K562 (cell line): ENCODE measurements around the gene ATP5PD. TPM values are rescaled to one million over a fixed set of nuclear protein-coding genes. Genes with fewer than 3 reads are reported as not detected.

Experiments used
- ATAC-seq: fragments of 200-7000 bp; cut with Tn5 transposase; 3 replicates; pipeline ENCODE4 v1.9.1; 2020; ENCODE audit warnings: moderate library complexity
- BruUV-seq: library from RNA; stranded (reverse); fragments of 400-500 nt; replicated peaks from 2 replicates; lab custom pipeline; 2021; lab: Mats Ljungman, UMichigan
- CTCF ChIA-PET: fragments of 300-600 bp; formaldehyde crosslinking; extraction: SDS; loops from one replicate; lab custom pipeline; 2021; ENCODE audit warnings: low intra/inter-chr PET ratio; lab: Yijun Ruan, JAX
- POLR2A ChIA-PET: fragments of 300-600, 350-650 bp; sonication (Branson Sonifier 250); formaldehyde crosslinking; extraction: SDS; loops from one replicate; lab custom pipeline; 2021; ENCODE audit warnings: antibody characterized with exemption, inconsistent platforms; lab: Yijun Ruan, JAX
- DNase-seq, 4 experiments: peaks; one replicate each; pipeline versions ENCODE4 v3.0.0 to v3.0.0-alpha.2; 2011 to 2018; ENCODE audit warnings: low spot score in 3 of 4, mixed read lengths in 3 of 4; ENCODE audit errors: extremely low read depth in 1 of 4
- FAIRE-seq: peaks from 2 replicates; lab custom pipeline; 2011; peaks lifted over from hg19 to GRCh38; lab: Jason Lieb, UNC
- H2AFZ ChIP-seq: 2 replicates; pipeline ENCODE4 v1.6.0; 2011; ENCODE audit warnings: low read depth, low read length, control low read depth, inconsistent platforms
- H3K27ac ChIP-seq: fragments of 200-600 bp; 3 replicates; pipeline ENCODE4 v1.8.0; 2011; ENCODE audit warnings: low read depth, mild to moderate bottlenecking, control low read depth, inconsistent platforms, low read length, moderate library complexity, mixed read lengths; ENCODE audit errors: extremely low read depth
- H3K27me3 ChIP-seq, 2 experiments: fragments of 300-600 bp in 1 of 2; 2 replicates in 1 of 2; 3 replicates in 1 of 2; pipeline versions ENCODE4 v1.6.0 to v1.8.0; 2011; ENCODE audit warnings: inconsistent platforms in 2 of 2, low read length in 2 of 2, mild to moderate bottlenecking in 1 of 2, mixed read lengths in 1 of 2, moderate library complexity in 1 of 2; ENCODE audit not compliant: control insufficient read depth in 2 of 2, insufficient read depth in 2 of 2
- H3K36me3 ChIP-seq: fragments of 300-600 bp; 3 replicates; pipeline ENCODE4 v1.8.0; 2011; ENCODE audit warnings: mild to moderate bottlenecking, low read length, inconsistent platforms; ENCODE audit not compliant: control insufficient read depth, insufficient read depth
- H3K4me1 ChIP-seq, 2 experiments: fragments of 200-600 bp in 1 of 2; replicated peaks in 1 of 2; 2 replicates in 1 of 2; 3 replicates in 1 of 2; pipeline versions ENCODE4 v1.5.1 to v1.8.0; 2011; ENCODE audit warnings: inconsistent platforms in 2 of 2, low read length in 2 of 2, mild to moderate bottlenecking in 1 of 2, mixed read lengths in 1 of 2, moderate library complexity in 1 of 2; ENCODE audit not compliant: control insufficient read depth in 2 of 2, insufficient read depth in 2 of 2
- H3K4me2 ChIP-seq: 2 replicates; pipeline ENCODE4 v1.6.1; 2011; ENCODE audit warnings: low read length, control low read depth, inconsistent platforms, mixed read lengths; ENCODE audit not compliant: insufficient read depth
- H3K4me3 ChIP-seq: fragments of 200-600 bp; sonication (generic), shearing (Covaris generic); 2 replicates; pipeline ENCODE4 v1.5.1; 2016; ENCODE audit warnings: control low read depth, inconsistent platforms
- H3K79me2 ChIP-seq: fragments of 200-600 bp; 3 replicates; pipeline ENCODE4 v1.8.0; 2011; ENCODE audit warnings: low read length, inconsistent platforms; ENCODE audit not compliant: control insufficient read depth, insufficient read depth
- H3K9ac ChIP-seq, 2 experiments: 2 replicates each; pipeline versions ENCODE4 v1.6.0 to v1.6.1; 2011; ENCODE audit warnings: low read depth in 2 of 2, low read length in 2 of 2, control low read depth in 1 of 2, inconsistent platforms in 1 of 2, mild to moderate bottlenecking in 1 of 2, mixed read lengths in 1 of 2; ENCODE audit not compliant: insufficient read depth in 1 of 2
- H3K9me1 ChIP-seq: one replicate; pipeline ENCODE4 v1.6.0; 2011; ENCODE audit warnings: inconsistent platforms, mild to moderate bottlenecking, low read length, moderate library complexity; ENCODE audit not compliant: control insufficient read depth, insufficient read depth
- H3K9me3 ChIP-seq: replicated peaks from 2 replicates; pipeline ENCODE4 v1.5.1; 2011; ENCODE audit warnings: low read depth, low read length, inconsistent platforms; ENCODE audit not compliant: control insufficient read depth, insufficient read depth
- H4K20me1 ChIP-seq: replicated peaks from 2 replicates; pipeline ENCODE4 v1.6.1; 2011; ENCODE audit warnings: low read length, inconsistent platforms, mixed read lengths; ENCODE audit not compliant: control insufficient read depth, insufficient read depth
- ASH1L ChIP-seq: fragments of 450-650 bp; IDR thresholded peaks from 2 replicates; pipeline ENCODE4 v1.6.1; 2018; ENCODE audit warnings: borderline replicate concordance, mild to moderate bottlenecking, low read depth; ENCODE audit not compliant: partially characterized antibody
- CCNT2 ChIP-seq: IDR thresholded peaks from 2 replicates; pipeline ENCODE4 v1.6.1; 2011; ENCODE audit warnings: borderline replicate concordance, low read depth, mild to moderate bottlenecking, moderate library complexity, mixed read lengths, low read length; ENCODE audit not compliant: insufficient read length; ENCODE audit errors: extremely low read depth
- ESRRA ChIP-seq: fragments of 450-650 bp; IDR thresholded peaks from 2 replicates; pipeline ENCODE4 v1.6.1; 2014; ENCODE audit warnings: low read depth, mild to moderate bottlenecking, moderate library complexity, borderline replicate concordance
- ESRRB ChIP-seq: fragments of 250-450 bp; sonication (Bioruptor Pico); IDR thresholded peaks from 2 replicates; pipeline ENCODE4 v1.5.0; 2020; ENCODE audit warnings: mild to moderate bottlenecking, moderate library complexity, borderline replicate concordance
- FOXP4 ChIP-seq: sonication (generic); formaldehyde crosslinking; IDR thresholded peaks from 2 replicates; pipeline ENCODE4 v1.8.0; 2022; ENCODE audit warnings: mild to moderate bottlenecking, missing genetic modification reagents, borderline replicate concordance
- HNRNPH1 ChIP-seq: fragments of 200-400 bp; formaldehyde crosslinking; optimal IDR thresholded peaks from 2 replicates; pipeline ENCODE3; 2017; ENCODE audit warnings: low read depth, mild to moderate bottlenecking, low read length, moderate library complexity
- RBM39 ChIP-seq: fragments of 200-400 bp; formaldehyde crosslinking; optimal IDR thresholded peaks from 2 replicates; pipeline ENCODE3; 2018; ENCODE audit warnings: low read depth, low read length
- USF2 ChIP-seq: sonication (generic); formaldehyde crosslinking; IDR thresholded peaks from 2 replicates; pipeline ENCODE4 v1.5.0; 2020; ENCODE audit warnings: missing genetic modification reagents
- ZEB2 ChIP-seq: fragments of 450-650 bp; IDR thresholded peaks from 2 replicates; pipeline ENCODE4 v1.6.1; 2016
- ZNF184 ChIP-seq: sonication (generic); formaldehyde crosslinking; IDR thresholded peaks from 2 replicates; pipeline ENCODE4 v1.5.0; 2020; ENCODE audit warnings: missing genetic modification reagents
- ZNF263 ChIP-seq: sonication (generic); formaldehyde crosslinking; IDR thresholded peaks from 2 replicates; pipeline ENCODE4 v1.8.0; 2022; ENCODE audit warnings: mild to moderate bottlenecking, missing genetic modification reagents, borderline replicate concordance
- ZNF398 ChIP-seq: fragments of 250-450 bp; sonication (Bioruptor Pico); IDR thresholded peaks from 2 replicates; pipeline ENCODE4 v1.8.0; 2021; ENCODE audit warnings: moderate library complexity, mild to moderate bottlenecking, inconsistent platforms
- WGBS: fragments of 100-300 bp; shearing (Covaris generic); methylation state at CpG from one replicate; pipeline ENCODE4 v1.1.6; 2016; ENCODE audit warnings: low coverage, mixed read lengths; ENCODE audit not compliant: insufficient coverage; ENCODE audit errors: missing lambda C conversion rate; 5-methylcytosine and 5-hydroxymethylcytosine counted together
- in situ Hi-C: fragments of 300-500 bp; cut with MboI; formaldehyde crosslinking; loops from 4 replicates; pipeline ENCODE4 v1.15.0; 2018; ENCODE audit warnings: inconsistent platforms, mixed read lengths
- intact Hi-C: fragments of 100-400 bp; cut with micrococcal nuclease; formaldehyde crosslinking; loops from 2 replicates; pipeline ENCODE4 v1.14.2; 2022
- polyA plus RNA-seq, 8 experiments: library from polyadenylated mRNA; depleted of rRNA in 4 of 8; stranded (reverse) in 5 of 8; unstranded in 3 of 8; fragments of >200 nt; fragmentation: Nextera tagmentation in 2 of 8; fragmentation: Illumina TruSeq in 1 of 8; extraction: Ambion mirVana in 2 of 8; extraction: Trizol in 1 of 8; gene quantifications; 2 replicates each; pipeline versions ENCODE4 v1.2.1 to v1.2.3, GENCODE V29; 2011 to 2014; ENCODE audit warnings: inconsistent platforms in 1 of 8, missing spikeins in 1 of 8
- total RNA-seq, 7 experiments: library from RNA; depleted of rRNA in 6 of 7; stranded (reverse); fragments of >200 nt in 6 of 7; fragmentation: Illumina TruSeq in 2 of 7; extraction: Trizol in 2 of 7; gene quantifications; 2 replicates each; pipeline versions ENCODE4 v1.2.1 to v1.2.3, GENCODE V29; 2011 to 2021; ENCODE audit warnings: low replicate concordance in 1 of 7

ATP5PD gene
- total and polyA plus RNA-seq, 9 of the 15 experiments (the other 6 are each of a cell fraction or from before 2014, with no cell fraction given) = 271 to 828 (median 432) TPM

- Histone ChIP-seq H3K4me3 (no peak overlapping the region), H3K9me3 (no peaks in the 10 kb centered on the region), H3K9ac (peak overlapping the region; percentile 46 to 89), H3K36me3 (no peaks in the 10 kb centered on the region), H2AFZ (peak overlapping the region; percentile 75), H3K27ac (peak overlapping the region; percentile 74), H4K20me1 (no peaks in the 10 kb centered on the region), H3K79me2 (no peaks in the 10 kb centered on the region; the same call in 2 of the 3 replicates), H3K27me3 (no peaks in the 10 kb centered on the region; a peak in 1 of 5 replicates), H3K4me2 (peak overlapping the region; percentile 68), H3K4me1 (peaks cover 59 to 77% of the 10 kb centered on the region in 2 experiments), H3K9me1 (peaks cover 5% of the 10 kb centered on the region)
- FAIRE-seq (no peak), ATAC-seq (peak; percentile 35), DNase-seq (peak; percentile 40 to 85 (median 52))
- intact Hi-C loops = no loop called here
- ChIA-PET POLR2A (interaction anchor here (0.6 to 1.7 kb wide), 16 partner anchors 10 to 56 kb away, joined by 3 to 5 read pairs (median 3); no protein-coding TSS in a partner anchor), CTCF (interaction anchor here (0.6 kb wide), 1 partner anchor 13 kb away, joined by 3 read pairs; no protein-coding TSS in a partner anchor)
- WGBS = 16% methylated on average over 15 of the region's 19 CpGs
- no TSS peak for BruUV-seq
- in situ Hi-C loops = no loop called here
- no peak for TF ChIP-seq FOXP4 (CRISPR knock-in tag)
- TF ChIP-seq ZNF263 = peak; percentile 72
- TF ChIP-seq USF2 = no peak
- no peak for TF ChIP-seq ASH1L
- no peak for TF ChIP-seq HNRNPH1
- TF ChIP-seq ESRRA = peak; percentile 49; the same call in 1 of the 2 replicates
- no peak for TF ChIP-seq ZNF184 (CRISPR knock-in tag)
- no peak for TF ChIP-seq ZNF398 (CRISPR knock-in tag)
- no peak for TF ChIP-seq ZEB2
- no peak for TF ChIP-seq CCNT2
- no peak for TF ChIP-seq ESRRB (CRISPR knock-in tag)
- no peak for TF ChIP-seq RBM39
Observed at GRCh38 chr17:75090871-75091854, 44.4 kb upstream of the ATP5PD start.
